OCI-LY3 (cell line): ENCODE results near the gene APOL2.

ENCODE experiments used
- EZH2phosphoT487 ChIP-seq: fragments of 200-600 bp; shearing (Covaris generic); IDR thresholded peaks from 2 replicates; pipeline ENCODE4 v1.6.1; 2018; ENCODE audit warnings: antibody characterized with exemption, mixed run types, low read depth
- TF ChIP-seq, protein P1 (sequence below): fragments of 200-600, 300-600 bp; sonication (generic); IDR thresholded peaks from 2 replicates; pipeline ENCODE4 v1.5.1; 2014; ENCODE audit warnings: antibody characterized with exemption, low read length, low read depth

DNA sequence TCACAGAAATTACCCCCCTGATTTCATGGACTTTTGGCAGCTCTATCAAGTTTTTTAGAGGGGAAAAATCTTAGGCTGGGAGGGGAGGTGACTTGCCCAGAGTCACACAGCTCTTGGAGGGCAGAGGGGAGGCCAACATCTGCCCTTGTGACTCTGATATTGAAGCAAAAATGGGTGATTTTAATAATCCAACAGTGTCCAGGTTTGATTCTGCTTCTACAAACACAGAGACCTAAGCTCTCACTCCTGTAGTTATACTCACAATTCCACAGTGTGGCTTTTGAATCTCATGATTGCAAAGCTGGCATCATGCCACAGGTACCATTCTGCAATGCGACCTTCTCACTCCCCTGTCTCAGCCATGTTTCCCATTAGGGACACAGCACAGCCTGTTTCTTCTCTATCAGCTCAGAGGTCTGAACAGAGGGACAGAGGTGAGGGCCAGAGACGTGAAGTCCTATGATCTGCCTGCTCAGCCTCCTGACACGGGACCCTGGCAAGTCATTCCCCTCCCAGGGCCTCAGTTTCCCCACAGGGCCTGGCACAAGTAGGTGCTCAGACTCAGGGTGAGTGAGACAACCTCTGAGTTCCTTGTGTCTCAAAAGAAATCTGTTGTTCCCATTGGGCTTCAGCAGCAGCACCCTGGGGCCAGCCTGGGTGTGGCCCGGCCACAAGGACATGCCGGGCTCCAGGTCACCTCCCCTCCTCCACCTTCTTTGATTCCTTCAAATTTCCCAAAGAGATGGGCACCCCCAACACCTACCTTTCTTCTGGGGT lies 766 bp downstream of the APOL2 start:
- TF ChIP-seq, protein P1, sequence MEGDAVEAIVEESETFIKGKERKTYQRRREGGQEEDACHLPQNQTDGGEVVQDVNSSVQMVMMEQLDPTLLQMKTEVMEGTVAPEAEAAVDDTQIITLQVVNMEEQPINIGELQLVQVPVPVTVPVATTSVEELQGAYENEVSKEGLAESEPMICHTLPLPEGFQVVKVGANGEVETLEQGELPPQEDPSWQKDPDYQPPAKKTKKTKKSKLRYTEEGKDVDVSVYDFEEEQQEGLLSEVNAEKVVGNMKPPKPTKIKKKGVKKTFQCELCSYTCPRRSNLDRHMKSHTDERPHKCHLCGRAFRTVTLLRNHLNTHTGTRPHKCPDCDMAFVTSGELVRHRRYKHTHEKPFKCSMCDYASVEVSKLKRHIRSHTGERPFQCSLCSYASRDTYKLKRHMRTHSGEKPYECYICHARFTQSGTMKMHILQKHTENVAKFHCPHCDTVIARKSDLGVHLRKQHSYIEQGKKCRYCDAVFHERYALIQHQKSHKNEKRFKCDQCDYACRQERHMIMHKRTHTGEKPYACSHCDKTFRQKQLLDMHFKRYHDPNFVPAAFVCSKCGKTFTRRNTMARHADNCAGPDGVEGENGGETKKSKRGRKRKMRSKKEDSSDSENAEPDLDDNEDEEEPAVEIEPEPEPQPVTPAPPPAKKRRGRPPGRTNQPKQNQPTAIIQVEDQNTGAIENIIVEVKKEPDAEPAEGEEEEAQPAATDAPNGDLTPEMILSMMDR = no peak
- no peak for TF ChIP-seq EZH2phosphoT487
